Thoracic aorta (tissue), 2 donors: Measurements from ENCODE around the gene RSBN1L. TPM values are rescaled to one million over a fixed set of nuclear protein-coding genes. Genes with fewer than 3 reads are reported as not detected.

Experiments used
- ATAC-seq: fragments of 150-250 bp; one replicate; pipeline ENCODE4 v1.8.0; 2017; ENCODE audit warnings: low read depth; ENCODE audit not compliant: insufficient number of reproducible peaks, low FRiP score
- DNase-seq: peaks from one replicate; pipeline ENCODE4 v3.0.0-alpha.2; 2020; ENCODE audit warnings: low spot score
- H3K27ac ChIP-seq, 2 donors: fragments of 200-600 bp; sonication (generic); 1 replicate in 1 of 2; 2 replicates in 1 of 2; pipeline ENCODE4 v1.5.1; 2016; ENCODE audit warnings: mild to moderate bottlenecking in 2 of 2, moderate library complexity in 2 of 2
- H3K27me3 ChIP-seq: fragments of 200-600 bp; sonication (generic); replicated peaks from 2 replicates; pipeline ENCODE4 v1.6.0; 2016; ENCODE audit warnings: mild to moderate bottlenecking; ENCODE audit not compliant: insufficient read depth
- H3K36me3 ChIP-seq: fragments of 200-600 bp; sonication (generic); one replicate; pipeline ENCODE4 v1.5.1; 2016
- H3K4me1 ChIP-seq, 2 donors: fragments of 200-600 bp; sonication (generic); 1 replicate in 1 of 2; 2 replicates in 1 of 2; pipeline versions ENCODE4 v1.5.1 to v1.6.0; 2016; ENCODE audit warnings: low read depth in 2 of 2, mild to moderate bottlenecking in 1 of 2; ENCODE audit not compliant: control insufficient read depth in 1 of 2
- H3K4me3 ChIP-seq: fragments of 200-600 bp; sonication (generic); 2 replicates; pipeline ENCODE4 v1.5.1; 2016; ENCODE audit warnings: mild to moderate bottlenecking
- H3K9me3 ChIP-seq: fragments of 200-600 bp; sonication (generic); 2 replicates; pipeline ENCODE4 v1.5.1; 2016
- total RNA-seq, 2 donors: library from RNA; depleted of rRNA; stranded (reverse); fragments of >200 nt; gene quantifications; one replicate each; pipeline versions ENCODE4 v1.1.0 to v1.2.3, GENCODE V29; 2016
- TF ChIP-seq, protein P1 (sequence below): fragments of 200-600 bp; sonication (generic); IDR thresholded peaks from one replicate; pipeline ENCODE4 v1.5.1; 2019; ENCODE audit warnings: antibody characterized with exemption

Gene RSBN1L
- total RNA-seq, 2 donors from 2014 or later: 14.8 to 27.7 TPM

DNA sequence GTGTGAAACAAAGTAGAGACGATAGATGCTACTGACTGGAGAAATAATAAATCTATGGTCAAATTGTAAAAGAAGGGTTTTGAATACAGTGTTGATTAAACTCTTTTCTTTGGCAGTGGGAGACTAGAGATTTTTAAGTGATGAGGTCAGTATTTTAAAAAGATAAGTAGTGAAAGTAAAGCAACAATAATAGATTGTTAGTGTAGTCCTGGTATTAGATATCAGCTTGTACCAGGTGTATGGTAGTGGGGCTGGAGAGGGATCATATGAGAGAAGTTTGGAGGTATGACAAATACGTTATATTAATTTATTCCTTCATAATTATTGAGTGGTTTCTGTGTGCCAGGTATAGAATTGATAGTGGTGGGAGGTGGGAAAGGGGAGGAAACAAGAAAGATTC is 127.5 kb downstream of the RSBN1L start:
- TF ChIP-seq, protein P1, sequence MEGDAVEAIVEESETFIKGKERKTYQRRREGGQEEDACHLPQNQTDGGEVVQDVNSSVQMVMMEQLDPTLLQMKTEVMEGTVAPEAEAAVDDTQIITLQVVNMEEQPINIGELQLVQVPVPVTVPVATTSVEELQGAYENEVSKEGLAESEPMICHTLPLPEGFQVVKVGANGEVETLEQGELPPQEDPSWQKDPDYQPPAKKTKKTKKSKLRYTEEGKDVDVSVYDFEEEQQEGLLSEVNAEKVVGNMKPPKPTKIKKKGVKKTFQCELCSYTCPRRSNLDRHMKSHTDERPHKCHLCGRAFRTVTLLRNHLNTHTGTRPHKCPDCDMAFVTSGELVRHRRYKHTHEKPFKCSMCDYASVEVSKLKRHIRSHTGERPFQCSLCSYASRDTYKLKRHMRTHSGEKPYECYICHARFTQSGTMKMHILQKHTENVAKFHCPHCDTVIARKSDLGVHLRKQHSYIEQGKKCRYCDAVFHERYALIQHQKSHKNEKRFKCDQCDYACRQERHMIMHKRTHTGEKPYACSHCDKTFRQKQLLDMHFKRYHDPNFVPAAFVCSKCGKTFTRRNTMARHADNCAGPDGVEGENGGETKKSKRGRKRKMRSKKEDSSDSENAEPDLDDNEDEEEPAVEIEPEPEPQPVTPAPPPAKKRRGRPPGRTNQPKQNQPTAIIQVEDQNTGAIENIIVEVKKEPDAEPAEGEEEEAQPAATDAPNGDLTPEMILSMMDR: no peak
- H3K4me1 ChIP-seq: peaks cover 4 to 11% of the 10 kb centered on the region in 2 donors
- no peaks in the 10 kb centered on the region for H3K27me3 ChIP-seq
- H3K27ac ChIP-seq: no peak overlapping the region
- H3K9me3 ChIP-seq: peaks cover 14% of the 10 kb centered on the region
- DNase-seq: no peak
- no peaks in the 10 kb centered on the region for H3K36me3 ChIP-seq
- ATAC-seq: no peak
- H3K4me3 ChIP-seq: no peak overlapping the region

DNA sequence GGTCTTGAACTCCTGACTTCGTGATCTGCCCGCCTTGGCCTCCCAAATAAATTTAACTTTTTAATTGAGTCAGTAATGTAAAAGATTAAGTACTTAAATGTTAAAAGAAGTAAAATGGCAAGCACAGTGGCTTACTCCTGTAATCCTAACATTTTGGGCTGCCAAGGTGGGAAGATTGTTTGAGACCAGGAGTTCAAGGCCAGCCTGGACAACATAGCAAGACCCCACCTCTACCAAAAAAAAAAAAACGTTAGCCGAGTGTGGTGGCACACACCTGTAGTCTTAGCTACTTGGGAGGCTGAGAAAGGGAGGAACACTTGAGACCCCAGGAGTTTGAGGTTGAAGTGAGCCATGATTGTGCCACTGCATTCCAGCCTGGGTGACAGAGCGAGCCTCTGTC is 128.4 kb downstream of the RSBN1L start:
- DNase-seq (no peak), ATAC-seq (no peak)
- H3K27me3 ChIP-seq: no peaks in the 10 kb centered on the region
- peaks cover 6 to 17% of the 10 kb centered on the region in 2 donors for H3K4me1 ChIP-seq
- no peak overlapping the region for H3K27ac ChIP-seq
- TF ChIP-seq, protein P1: no peak
- H3K9me3 ChIP-seq: peaks cover 14% of the 10 kb centered on the region
- no peak overlapping the region for H3K4me3 ChIP-seq
- H3K36me3 ChIP-seq: no peaks in the 10 kb centered on the region

DNA sequence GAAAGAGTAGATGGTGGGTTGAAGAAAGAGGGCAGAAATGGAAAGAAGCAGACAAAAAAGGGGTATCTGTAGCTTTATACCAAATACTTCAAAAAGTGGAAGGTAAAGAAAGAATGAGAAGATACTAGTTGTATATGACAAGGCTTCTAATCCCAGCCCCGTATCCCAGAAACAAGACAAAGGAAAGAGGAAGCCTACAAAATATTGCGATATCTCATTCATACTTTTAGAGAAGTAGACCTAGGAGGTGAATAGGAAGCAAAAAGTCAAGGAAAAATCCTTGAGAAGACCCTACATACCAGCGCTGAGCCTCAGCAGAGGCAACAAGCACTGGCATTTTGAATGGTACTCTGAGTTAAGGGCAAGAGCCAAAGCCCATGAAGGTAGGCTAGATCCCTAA is 128.9 kb downstream of the RSBN1L start:
- no peaks in the 10 kb centered on the region for H3K27me3 ChIP-seq
- peaks cover 14% of the 10 kb centered on the region for H3K9me3 ChIP-seq
- ATAC-seq (no peak), DNase-seq (no peak)
- no peak overlapping the region for H3K4me3 ChIP-seq
- H3K36me3 ChIP-seq: no peaks in the 10 kb centered on the region
- no peak overlapping the region for H3K27ac ChIP-seq
- TF ChIP-seq, protein P1: no peak
- H3K4me1 ChIP-seq: peaks cover 10 to 20% of the 10 kb centered on the region in 2 donors

DNA sequence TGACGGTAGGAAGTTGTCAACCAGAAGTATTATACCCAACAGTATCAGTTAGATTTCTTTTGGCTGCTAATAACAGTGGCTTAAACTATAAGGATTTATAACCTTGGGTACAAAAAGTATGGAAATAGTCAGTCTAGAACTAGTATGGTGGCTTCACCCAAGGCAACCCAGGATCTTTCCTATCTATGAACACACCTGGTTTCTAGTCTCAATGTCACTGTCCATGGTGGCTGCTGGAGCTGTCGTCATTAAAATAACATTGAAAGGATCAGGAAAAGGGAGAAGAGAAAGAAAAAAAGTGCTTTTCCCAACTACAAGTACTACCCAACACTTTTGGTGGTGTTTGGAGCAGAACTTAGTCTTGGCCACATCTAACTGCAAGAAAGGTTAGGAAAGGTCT is 130.0 kb downstream of the RSBN1L start:
- H3K4me3 ChIP-seq: no peak overlapping the region
- ATAC-seq (no peak), DNase-seq (no peak)

DNA sequence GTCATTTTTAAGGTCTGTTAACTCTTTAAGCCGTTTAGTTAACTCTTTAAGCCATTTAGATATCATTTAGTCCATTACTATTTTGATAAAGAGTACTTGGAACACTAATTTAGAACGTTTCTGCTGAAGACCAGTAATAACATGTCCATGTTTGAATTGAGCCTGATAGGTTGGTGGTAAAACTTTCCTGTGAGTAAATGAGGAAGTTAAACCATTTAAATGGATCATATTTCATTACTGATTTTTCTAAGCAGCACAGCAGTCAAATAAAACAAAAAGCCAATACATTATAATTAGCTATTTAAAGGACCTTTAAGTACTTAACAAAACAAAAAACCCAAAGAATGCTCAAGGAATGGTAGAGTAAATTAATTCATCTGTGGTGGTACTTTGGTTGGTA is 131.7 kb downstream of the RSBN1L start:
- Histone ChIP-seq H3K9me3 (no peaks in the 10 kb centered on the region), H3K27me3 (no peaks in the 10 kb centered on the region), H3K27ac (no peak overlapping the region), H3K4me1 (peaks cover 10 to 20% of the 10 kb centered on the region in 2 donors), H3K36me3 (no peaks in the 10 kb centered on the region), H3K4me3 (no peak overlapping the region)
- DNase-seq: no peak
- TF ChIP-seq, protein P1: no peak
- no peak for ATAC-seq

More for the DNA sequence above, 130.0 kb downstream of the RSBN1L start:
- H3K9me3 ChIP-seq: peaks cover 2% of the 10 kb centered on the region
- H3K4me1 ChIP-seq: peaks cover 10 to 20% of the 10 kb centered on the region in 2 donors
- no peak overlapping the region for H3K27ac ChIP-seq
- no peaks in the 10 kb centered on the region for H3K27me3 ChIP-seq
- H3K36me3 ChIP-seq: no peaks in the 10 kb centered on the region
- TF ChIP-seq, protein P1: no peak
